ENCODE data around the gene RBSN.
A peak's percentile ranks its signal among the peaks of the same experiment; 100 is the strongest.

The RBSN gene

GRCh38 chr3:15086263-15086662, 12.7 kb downstream of the RBSN start:
- peaks cover 54% of the 10 kb centered on the region for H3K36me3 ChIP-seq (replicated peaks)
- no peaks in the 10 kb centered on the region for H3K27me3 ChIP-seq (replicated peaks)
- no peak overlapping the region for H3K4me3 ChIP-seq (ENCODE audit: low read depth, low read length)
- TF ChIP-seq CTCF (IDR thresholded peaks at IDR 0.05; ENCODE audit: low read depth, low read length, missing control alignments): no peak
- no peak overlapping the region for H3K27ac ChIP-seq
- in situ Hi-C loops (cut with HindIII; ENCODE audit: low pct_ligation_motif_present, low sequenced_read_pairs): no loop called here
- DNase-seq: no peak

GRCh38 chr3:15083252-15083651, 15.7 kb downstream of the RBSN start:
- in situ Hi-C loops (cut with HindIII; ENCODE audit: low pct_ligation_motif_present, low sequenced_read_pairs): no loop called here
- DNase-seq: no peak
- Histone ChIP-seq H3K4me3 (ENCODE audit: low read depth, low read length) (no peak overlapping the region), H3K27ac (no peak overlapping the region), H3K27me3 (replicated peaks) (no peaks in the 10 kb centered on the region), H3K36me3 (replicated peaks) (peaks cover 62% of the 10 kb centered on the region)
- no peak for TF ChIP-seq CTCF (IDR thresholded peaks at IDR 0.05; ENCODE audit: low read depth, low read length, missing control alignments)

- Histone ChIP-seq H3K27me3 (replicated peaks) (no peaks in the 10 kb centered on the region), H3K4me3 (ENCODE audit: low read depth, low read length) (no peak overlapping the region), H3K36me3 (replicated peaks) (peaks cover 71% of the 10 kb centered on the region), H3K27ac (no peak overlapping the region)
- no peak for TF ChIP-seq CTCF (IDR thresholded peaks at IDR 0.05; ENCODE audit: low read depth, low read length, missing control alignments)
- DNase-seq: peak; percentile 9
- in situ Hi-C loops (cut with HindIII; ENCODE audit: low pct_ligation_motif_present, low sequenced_read_pairs): no loop called here
Observed at GRCh38 chr3:15081960-15082664, 16.8 kb downstream of the RBSN start.

GRCh38 chr3:15079091-15079490, 19.9 kb downstream of the RBSN start:
- Histone ChIP-seq H3K27me3 (replicated peaks) (no peaks in the 10 kb centered on the region), H3K36me3 (replicated peaks) (peaks cover 76% of the 10 kb centered on the region), H3K27ac (no peak overlapping the region), H3K4me3 (ENCODE audit: low read depth, low read length) (no peak overlapping the region)
- TF ChIP-seq CTCF (IDR thresholded peaks at IDR 0.05; ENCODE audit: low read depth, low read length, missing control alignments): no peak
- DNase-seq: no peak
- in situ Hi-C loops (cut with HindIII; ENCODE audit: low pct_ligation_motif_present, low sequenced_read_pairs): no loop called here

- H3K36me3 ChIP-seq (replicated peaks): peaks cover 56% of the 10 kb centered on the region
- TF ChIP-seq CTCF (IDR thresholded peaks at IDR 0.05; ENCODE audit: low read depth, low read length, missing control alignments): no peak
- no peaks in the 10 kb centered on the region for H3K27me3 ChIP-seq (replicated peaks)
- in situ Hi-C loops (cut with HindIII; ENCODE audit: low pct_ligation_motif_present, low sequenced_read_pairs): no loop called here
- no peak for DNase-seq
- no peak overlapping the region for H3K27ac ChIP-seq
- no peak overlapping the region for H3K4me3 ChIP-seq (ENCODE audit: low read depth, low read length)
Observed at GRCh38 chr3:15074500-15074899, 24.4 kb downstream of the RBSN start.

GRCh38 chr3:15071699-15072098, 27.2 kb downstream of the RBSN start:
- Histone ChIP-seq H3K36me3 (replicated peaks) (peaks cover 37% of the 10 kb centered on the region), H3K27ac (no peak overlapping the region), H3K4me3 (ENCODE audit: low read depth, low read length) (no peak overlapping the region), H3K27me3 (replicated peaks) (no peaks in the 10 kb centered on the region)
- no peak for TF ChIP-seq CTCF (IDR thresholded peaks at IDR 0.05; ENCODE audit: low read depth, low read length, missing control alignments)
- in situ Hi-C loops (cut with HindIII; ENCODE audit: low pct_ligation_motif_present, low sequenced_read_pairs): no loop called here
- no peak for DNase-seq

All from brain microvascular endothelial cell (primary cell).